ENCODE measurements around the gene DAB2IP.
"Not testable (repeated sequence)": the region's sequence is repeated elsewhere in the genome, so short reads cannot be mapped to it uniquely, and the experiment has no call there.

DAB2IP gene

GRCh38 chr9:121731919-121732318 is 80.5 kb downstream of the DAB2IP start:
- no peak for DNase-seq

DNA sequence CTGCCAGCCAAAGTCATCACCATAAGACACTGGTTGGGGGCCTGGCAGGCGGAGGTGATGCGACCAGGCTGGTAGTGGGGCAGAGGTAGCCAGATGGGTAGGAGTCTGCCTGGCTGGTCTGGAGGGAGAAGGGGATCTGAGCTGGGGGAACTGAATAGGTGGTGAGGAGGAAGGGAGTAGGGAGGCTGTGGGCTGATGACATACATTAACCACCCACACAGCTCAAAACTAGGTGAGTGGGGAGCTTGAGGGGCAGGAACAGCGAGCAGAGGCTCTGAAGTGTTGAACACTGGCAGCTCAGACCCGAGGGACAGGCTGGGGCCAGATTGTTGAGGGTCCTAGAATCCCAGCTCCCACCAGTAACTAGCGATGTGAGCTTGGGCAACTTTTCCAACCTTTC is 81.0 kb downstream of the DAB2IP start:
- DNase-seq: no peak

DNA sequence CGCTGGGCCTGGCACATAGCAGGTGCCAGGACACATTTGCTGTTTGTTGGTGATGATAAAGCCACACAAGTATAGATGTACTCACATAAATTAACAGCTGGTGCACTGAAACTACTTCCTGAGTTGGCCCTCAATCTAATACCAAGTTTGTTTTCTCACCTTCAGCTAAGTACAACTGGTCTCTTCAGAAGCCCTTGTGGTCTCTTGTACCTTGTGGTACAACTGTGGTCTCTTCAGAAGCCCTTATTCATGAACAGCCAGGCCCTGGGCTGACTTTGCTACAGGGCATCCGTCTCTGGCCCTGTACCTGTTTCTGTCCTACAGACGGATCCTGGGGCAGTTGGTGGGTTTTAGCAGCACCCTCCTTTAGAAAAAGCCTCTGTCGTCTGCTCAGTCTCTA is 81.5 kb downstream of the DAB2IP start:
- no peak for DNase-seq

DNA sequence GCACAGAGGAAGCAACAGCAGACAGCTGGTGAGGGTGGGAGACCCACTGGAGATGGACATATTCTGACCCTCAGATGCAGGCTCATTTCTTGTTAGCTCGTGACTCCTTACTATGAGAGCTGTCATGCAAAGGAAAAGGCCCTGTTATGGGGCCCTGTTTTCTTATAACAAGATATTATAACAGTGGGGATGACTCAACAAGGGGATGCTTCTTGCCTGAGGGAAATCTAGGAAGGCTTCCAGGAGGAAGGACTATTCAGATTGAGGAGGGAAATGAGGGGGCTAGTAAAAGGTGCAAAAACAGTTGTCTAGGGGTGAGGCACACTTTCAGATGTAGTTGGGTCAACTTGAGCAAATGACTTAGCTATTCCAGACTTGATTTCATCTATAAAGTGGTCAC is 83.0 kb downstream of the DAB2IP start:
- DNase-seq: no peak

GRCh38 chr9:121735065-121735792 is 83.8 kb downstream of the DAB2IP start:
- no peak for DNase-seq

GRCh38 chr9:121735793-121736770 is 84.6 kb downstream of the DAB2IP start:
- DNase-seq: no peak

GRCh38 chr9:121736934-121737462 is 85.6 kb downstream of the DAB2IP start:
- no peak for DNase-seq

GRCh38 chr9:121737481-121737931 is 86.1 kb downstream of the DAB2IP start:
- no peak for DNase-seq

DNA sequence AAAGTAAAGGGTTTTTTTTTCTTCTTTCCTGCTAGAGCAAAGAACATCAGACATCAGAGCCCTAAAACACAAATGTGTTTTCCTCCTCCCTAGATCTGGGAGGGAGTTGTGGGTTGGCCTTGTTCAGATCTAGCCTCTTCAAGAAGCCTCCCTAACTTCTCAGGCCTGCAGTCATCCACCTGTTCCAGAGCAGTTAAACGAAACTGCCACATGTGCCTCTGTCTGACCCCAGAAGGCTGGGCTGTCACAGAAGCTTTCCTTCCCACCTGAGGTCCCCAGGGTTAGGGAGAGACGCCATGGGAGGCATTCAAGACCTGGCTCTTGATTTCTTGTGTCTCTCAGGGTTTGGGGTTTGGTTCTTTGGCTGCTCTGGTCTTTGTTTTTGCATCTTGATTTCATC is 87.0 kb downstream of the DAB2IP start:
- no peak for DNase-seq

DNA sequence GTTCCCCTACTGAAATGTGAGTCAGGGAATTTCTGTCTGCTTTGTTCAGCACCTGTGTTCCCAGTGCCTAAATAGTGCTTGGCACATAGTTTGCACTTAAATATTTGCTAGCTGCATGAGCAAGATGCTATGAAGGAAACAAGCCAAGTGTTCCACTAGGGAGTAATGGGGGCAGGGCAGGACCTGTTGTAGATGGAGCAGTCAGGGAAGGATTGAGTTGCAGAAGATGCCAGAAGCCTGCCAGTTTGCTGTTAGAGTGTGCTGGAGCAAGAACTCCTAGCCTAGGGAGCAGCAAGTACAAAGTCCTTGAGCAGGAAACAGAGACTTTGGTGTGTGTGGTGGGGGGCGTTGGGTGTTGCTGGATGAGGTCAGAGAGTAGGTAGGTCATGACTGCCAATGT is 87.5 kb downstream of the DAB2IP start:
- DNase-seq: no peak

GRCh38 chr9:121739971-121740370 is 88.5 kb downstream of the DAB2IP start:
- DNase-seq: no peak

DNA sequence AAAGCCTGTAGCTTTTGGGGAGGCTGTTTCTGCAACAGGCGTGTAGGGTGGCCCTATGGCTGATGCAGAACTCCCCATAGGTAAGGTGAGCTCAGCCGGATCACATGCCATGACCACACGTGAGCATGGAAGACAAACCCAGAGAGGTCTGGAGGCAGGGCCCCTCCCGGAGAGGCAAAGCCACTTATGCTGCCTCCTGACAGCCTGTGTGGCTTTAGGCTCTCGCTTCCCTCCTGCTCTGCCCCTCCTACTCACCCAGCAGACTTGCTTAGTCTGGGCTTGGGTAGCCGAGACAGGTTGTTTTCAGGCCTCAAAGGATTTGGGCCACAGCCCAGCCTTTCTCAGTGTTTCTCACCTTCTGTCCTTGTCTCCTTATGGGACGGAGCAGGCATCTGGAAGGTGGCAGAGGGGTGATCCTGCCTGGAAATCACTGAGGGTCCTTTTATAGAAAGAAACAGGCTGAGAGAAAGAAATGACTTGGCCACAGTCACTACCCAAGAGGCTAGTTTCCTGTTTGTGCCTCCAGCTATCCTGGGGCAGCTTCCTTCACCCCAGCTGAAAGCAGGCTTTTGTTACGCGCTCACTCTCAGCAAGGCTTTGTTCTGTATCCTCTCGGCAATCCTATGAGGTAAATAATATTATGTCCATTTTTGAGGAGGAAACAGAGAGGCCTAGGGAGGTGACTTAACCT is 89.9 kb downstream of the DAB2IP start:
- DNase-seq: no peak

DNA sequence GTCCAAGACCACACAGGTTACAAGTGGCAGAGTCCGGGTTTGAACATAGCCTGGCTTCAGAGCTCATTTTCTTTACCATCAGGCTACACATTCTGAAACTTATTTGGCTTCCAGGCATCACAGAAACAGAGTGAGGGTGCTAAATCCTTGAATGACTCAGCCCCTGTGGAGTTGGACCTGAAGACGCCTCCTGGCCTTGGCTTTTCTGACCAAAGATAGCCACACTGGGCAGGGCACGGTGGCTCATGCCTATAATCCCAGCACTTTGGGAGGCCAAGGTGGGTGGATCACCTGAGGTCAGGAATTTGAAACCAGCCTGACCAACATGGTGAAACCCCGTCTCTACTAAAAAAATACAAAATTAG is 90.5 kb downstream of the DAB2IP start:
- DNase-seq: not testable (repeated sequence)

GRCh38 chr9:121742923-121743322 is 91.5 kb downstream of the DAB2IP start:
- DNase-seq: no peak

GRCh38 chr9:121743441-121744001 is 92.1 kb downstream of the DAB2IP start:
- no peak for DNase-seq

GRCh38 chr9:121744002-121744686 is 92.7 kb downstream of the DAB2IP start:
- no peak for DNase-seq

DNA sequence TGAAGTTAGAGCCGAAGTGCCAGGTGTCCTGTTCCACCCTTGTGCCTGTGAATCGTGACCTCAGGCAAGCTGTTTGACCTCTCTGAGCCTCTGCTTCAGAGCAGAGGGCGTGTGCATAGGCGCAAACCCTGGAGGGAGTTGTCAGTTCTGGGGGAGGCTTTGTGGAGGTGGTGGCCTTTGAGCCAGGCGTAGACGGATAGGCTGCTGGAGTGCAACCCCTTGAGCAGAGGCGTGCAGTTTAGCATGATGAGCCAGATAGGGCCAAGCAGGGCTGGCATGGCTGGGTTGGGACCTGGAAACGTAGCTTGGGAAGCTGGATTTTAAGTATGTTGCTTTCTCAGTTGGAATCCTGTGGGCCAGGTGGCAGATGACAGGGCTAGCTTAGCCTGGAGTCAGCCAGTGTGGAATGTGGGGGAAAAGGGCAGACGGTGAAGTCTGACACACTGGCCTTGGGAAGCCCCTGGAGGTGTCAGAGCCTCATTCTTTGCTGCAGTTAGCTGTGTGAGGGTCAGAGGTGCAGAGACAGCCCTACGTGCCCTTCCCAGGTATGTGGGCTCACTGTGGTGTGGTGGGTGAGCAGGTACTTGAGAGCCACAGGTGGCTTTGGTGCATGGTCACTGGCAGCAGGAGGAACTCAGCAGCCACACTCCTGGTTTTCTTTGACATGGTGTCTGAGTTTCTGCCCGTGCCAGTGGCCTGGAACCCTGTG is 93.4 kb downstream of the DAB2IP start:
- DNase-seq: no peak

DNA sequence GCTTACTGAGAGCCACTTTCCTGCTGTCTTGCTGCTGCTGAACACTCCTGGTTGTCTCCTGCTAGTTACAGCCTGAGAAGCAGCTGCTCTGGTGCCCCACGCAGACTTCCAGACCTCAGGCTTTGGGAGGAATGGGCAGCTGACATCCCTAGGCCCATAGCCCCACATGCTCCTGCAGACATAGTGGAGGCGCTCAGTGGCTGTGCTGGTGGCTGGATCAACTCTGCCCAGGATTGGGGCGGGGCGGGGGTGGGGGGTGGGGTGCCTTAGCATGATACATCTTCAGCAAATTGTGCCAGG is 93.9 kb downstream of the DAB2IP start:
- no peak for DNase-seq

DNA sequence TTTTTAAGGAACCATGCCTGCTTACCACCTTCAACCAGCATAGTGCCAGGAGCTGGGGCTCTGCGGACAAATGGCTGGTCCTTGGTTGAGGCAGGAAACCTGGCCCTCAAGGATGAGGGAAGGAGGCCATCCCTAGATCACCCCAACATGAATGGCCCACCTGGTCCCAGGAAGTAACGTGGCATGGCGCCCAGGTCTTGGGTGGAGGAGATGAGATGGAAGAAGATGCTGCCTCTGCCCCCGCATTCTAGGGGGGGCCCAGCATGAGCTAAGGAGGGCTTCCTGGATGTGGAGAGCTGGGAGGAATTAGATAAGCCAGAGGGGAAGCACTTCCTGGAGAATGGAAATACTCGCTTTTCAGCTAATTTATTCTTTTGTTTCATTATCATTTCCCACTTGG is 95.0 kb downstream of the DAB2IP start:
- no peak for DNase-seq

- DNase-seq: no peak
These were observed 95.4 kb downstream of the DAB2IP start for GRCh38 chr9:121746866-121747265.

GRCh38 chr9:121748074-121748473 is 96.6 kb downstream of the DAB2IP start:
- DNase-seq: no peak
